HCT116 (cell line): ENCODE results near the gene ESD. TPM values are rescaled to one million over a fixed set of nuclear protein-coding genes. Genes with fewer than 3 reads are reported as not detected.

Source experiments
- ATAC-seq: fragments of 200-7000 bp; cut with Tn5 transposase; 2 replicates; pipeline ENCODE4 v1.9.1; 2020; ENCODE audit warnings: mild to moderate bottlenecking, moderate library complexity
- BruUV-seq: library from RNA; stranded (reverse); fragments of 400-500 nt; replicated peaks from 2 replicates; lab custom pipeline; 2021; lab: Mats Ljungman, UMichigan
- CTCF ChIA-PET: fragments of 300-600 bp; sonication (Branson Sonifier 250); formaldehyde crosslinking; loops from one replicate; lab custom pipeline; 2021; ENCODE audit warnings: antibody characterized with exemption; lab: Charles Lee
- POLR2A ChIA-PET: fragments of 300-600, 350-600 bp; sonication (Branson Sonifier 250); formaldehyde crosslinking; loops from one replicate; lab custom pipeline; 2021; ENCODE audit warnings: antibody characterized with exemption; lab: Charles Lee
- RAD21 ChIA-PET, 2 experiments: fragments of 300-600 bp; sonication (Branson Sonifier 250); formaldehyde crosslinking; loops; one replicate each; lab custom pipeline; 2023; ENCODE audit warnings: low total read pairs in 2 of 2; ENCODE audit not compliant: uncharacterized antibody in 2 of 2, unreplicated experiment in 2 of 2, low non-redundant PET in 1 of 2; lab: Charles Lee
- DNase-seq: peaks from one replicate; pipeline ENCODE4 v3.0.0-alpha.2; 2010; ENCODE audit warnings: low read depth, low spot score
- H2AFZ ChIP-seq: fragments of 200-600 bp; shearing (Covaris generic), sonication (generic); 2 replicates; pipeline ENCODE4 v1.6.1; 2017; ENCODE audit warnings: low read depth, mixed run types, mixed read lengths, antibody characterized with exemption, low read length; ENCODE audit not compliant: poor library complexity, severe bottlenecking
- H3K27ac ChIP-seq: 2 replicates; pipeline ENCODE4 v1.5.1; 2012; ENCODE audit warnings: low read depth, low read length
- H3K27me3 ChIP-seq: fragments of 200-600 bp; sonication (generic); 2 replicates; pipeline ENCODE4 v1.6.1; 2016; ENCODE audit warnings: mixed run types, low read length, mixed read lengths; ENCODE audit not compliant: insufficient read depth
- H3K36me3 ChIP-seq, 2 experiments: fragments of 200-500 bp in 1 of 2; fragments of 200-600 bp in 1 of 2; sonication (Bioruptor generic) in 1 of 2; sonication (generic) in 1 of 2; 2 replicates each; pipeline versions ENCODE4 v1.5.1 to v1.6.1; 2014 to 2016; ENCODE audit warnings: low read length in 2 of 2, inconsistent platforms in 1 of 2, mixed read lengths in 1 of 2, mixed run types in 1 of 2; ENCODE audit not compliant: insufficient read depth in 2 of 2, control insufficient read depth in 1 of 2
- H3K4me1 ChIP-seq, 2 experiments: fragments of 200-600 bp in 1 of 2; sonication (generic) in 1 of 2; 2 replicates each; pipeline versions ENCODE4 v1.5.1 to v1.6.1; 2012 to 2017; ENCODE audit warnings: low read length in 2 of 2, inconsistent platforms in 1 of 2, mild to moderate bottlenecking in 1 of 2, mixed read lengths in 1 of 2, mixed run types in 1 of 2, moderate library complexity in 1 of 2; ENCODE audit not compliant: insufficient read depth in 2 of 2, control insufficient read depth in 1 of 2
- H3K4me2 ChIP-seq: fragments of 200-600 bp; sonication (generic); 2 replicates; pipeline ENCODE4 v1.6.1; 2017; ENCODE audit warnings: mixed run types, low read length, mixed read lengths
- H3K4me3 ChIP-seq, 2 experiments: fragments of 200-600 bp in 1 of 2; sonication (generic) in 1 of 2; replicated peaks in 1 of 2; 2 replicates each; pipeline ENCODE4 v1.5.1; 2011 to 2016; ENCODE audit warnings: low read length in 2 of 2, control low read depth in 1 of 2, low read depth in 1 of 2, mild to moderate bottlenecking in 1 of 2, mixed read lengths in 1 of 2, mixed run types in 1 of 2
- H3K79me2 ChIP-seq: fragments of 200-600 bp; sonication (generic); 2 replicates; pipeline ENCODE4 v1.6.1; 2017; ENCODE audit warnings: mild to moderate bottlenecking, mixed run types, low read length, moderate library complexity, mixed read lengths; ENCODE audit not compliant: insufficient read depth
- H3K9ac ChIP-seq: fragments of 200-600 bp; sonication (generic); 2 replicates; pipeline ENCODE4 v1.6.1; 2016; ENCODE audit warnings: low read length, mixed read lengths
- H3K9me2 ChIP-seq: fragments of 200-600 bp; sonication (generic), shearing (Covaris generic); 2 replicates; pipeline ENCODE4 v1.6.1; 2017; ENCODE audit warnings: mixed run types, mild to moderate bottlenecking, moderate library complexity; ENCODE audit not compliant: insufficient read depth
- H3K9me3 ChIP-seq, 2 experiments: fragments of 200-500 bp in 1 of 2; fragments of 200-600 bp in 1 of 2; sonication (Bioruptor generic) in 1 of 2; sonication (generic) in 1 of 2; 2 replicates each; pipeline ENCODE4 v1.6.1; 2014 to 2017; ENCODE audit warnings: low read length in 2 of 2, mixed read lengths in 2 of 2, inconsistent platforms in 1 of 2, low read depth in 1 of 2, mild to moderate bottlenecking in 1 of 2, mixed run types in 1 of 2, moderate library complexity in 1 of 2; ENCODE audit not compliant: control insufficient read depth in 1 of 2, insufficient read depth in 1 of 2
- H4K20me1 ChIP-seq: fragments of 200-600 bp; sonication (generic), shearing (Covaris generic); 2 replicates; pipeline ENCODE4 v1.6.1; 2017; ENCODE audit warnings: mixed run types, mild to moderate bottlenecking, moderate library complexity; ENCODE audit not compliant: insufficient read depth
- ATF3 ChIP-seq: IDR thresholded peaks from 2 replicates; pipeline ENCODE4 v1.6.1; 2012
- CBX3 ChIP-seq: IDR thresholded peaks from 2 replicates; pipeline ENCODE4 v1.6.1; 2012; ENCODE audit warnings: low read depth
- CTCF ChIP-seq, 3 experiments: fragments of 200-600 bp in 1 of 3; sonication (generic) in 1 of 3; IDR thresholded peaks in 2 of 3; conservative IDR thresholded peaks in 1 of 3; 2 replicates each; pipeline ENCODE4 v1.5.1; 2012 to 2017; ENCODE audit warnings: low read depth in 2 of 3, low read length in 2 of 3, antibody characterized with exemption in 1 of 3, borderline replicate concordance in 1 of 3, control low read depth in 1 of 3, mild to moderate bottlenecking in 1 of 3, mixed read lengths in 1 of 3, mixed run types in 1 of 3, moderate library complexity in 1 of 3; ENCODE audit not compliant: insufficient read depth in 1 of 3
- EGR1 ChIP-seq: IDR thresholded peaks from 2 replicates; pipeline ENCODE4 v1.6.1; 2012; ENCODE audit warnings: low read depth
- EZH2 ChIP-seq: fragments of 200-600 bp; sonication (generic); IDR thresholded peaks from 2 replicates; pipeline ENCODE4 v1.6.1; 2017; ENCODE audit warnings: antibody characterized with exemption, mixed run types
- EZH2phosphoT487 ChIP-seq: fragments of 200-600 bp; IDR thresholded peaks from 2 replicates; pipeline ENCODE4 v1.6.1; 2018; ENCODE audit warnings: antibody characterized with exemption, borderline replicate concordance
- FOSL1 ChIP-seq: IDR thresholded peaks from 2 replicates; pipeline ENCODE4 v1.6.1; 2012; ENCODE audit warnings: low read depth
- JUND ChIP-seq: IDR thresholded peaks from 2 replicates; pipeline ENCODE4 v1.6.1; 2012
- POLR2A ChIP-seq: IDR thresholded peaks from 2 replicates; pipeline ENCODE4 v1.7.0; 2011; ENCODE audit warnings: borderline replicate concordance; ENCODE audit not compliant: insufficient read depth, insufficient read length; ENCODE audit errors: extremely low read depth
- POLR2AphosphoS5 ChIP-seq: IDR thresholded peaks from 2 replicates; pipeline ENCODE4 v1.6.1; 2011; ENCODE audit warnings: mild to moderate bottlenecking, low read depth, low read length, moderate library complexity
- RAD21 ChIP-seq: IDR thresholded peaks from 2 replicates; pipeline ENCODE4 v1.6.1; 2012; ENCODE audit warnings: low read depth, mild to moderate bottlenecking
- REST ChIP-seq: IDR thresholded peaks from 2 replicates; pipeline ENCODE4 v1.6.1; 2012; ENCODE audit warnings: low read depth
- SIN3A ChIP-seq: IDR thresholded peaks from 2 replicates; pipeline ENCODE4 v1.6.1; 2012; ENCODE audit warnings: low read depth
- SP1 ChIP-seq: IDR thresholded peaks from 2 replicates; pipeline ENCODE4 v1.6.1; 2012; ENCODE audit warnings: low read depth
- TCF7L2 ChIP-seq: IDR thresholded peaks from 2 replicates; pipeline ENCODE4 v1.7.0; 2011; ENCODE audit warnings: borderline replicate concordance, inconsistent platforms; ENCODE audit not compliant: insufficient read depth, insufficient read length; ENCODE audit errors: extremely low read depth
- YY1 ChIP-seq: IDR thresholded peaks from 2 replicates; pipeline ENCODE4 v1.6.1; 2011; ENCODE audit warnings: low read length, low read depth, moderate library complexity, mild to moderate bottlenecking; ENCODE audit not compliant: insufficient replicate concordance; ENCODE audit errors: extremely low read depth
- ZBTB33 ChIP-seq: IDR thresholded peaks from 2 replicates; pipeline ENCODE4 v1.6.1; 2011; ENCODE audit warnings: mild to moderate bottlenecking, low read length, moderate library complexity; ENCODE audit not compliant: insufficient replicate concordance; ENCODE audit errors: extremely low read depth
- ZFX ChIP-seq: fragments of 450-650 bp; IDR thresholded peaks from 2 replicates; pipeline ENCODE4 v1.6.1; 2017
- ZNF274 ChIP-seq: fragments of 200-500 bp; sonication (Bioruptor generic); IDR thresholded peaks from 2 replicates; pipeline ENCODE4 v1.6.1; 2014; ENCODE audit warnings: mild to moderate bottlenecking, low read depth, low read length, inconsistent platforms
- intact Hi-C: fragments of 100-400 bp; cut with micrococcal nuclease; formaldehyde crosslinking; loops from 2 replicates; pipeline ENCODE4 v1.10.0; 2022
- total RNA-seq: library from RNA; stranded (reverse); gene quantifications from one replicate; pipeline ENCODE4 v1.2.1, GENCODE V29; 2021; ENCODE audit not compliant: unreplicated experiment

ESD gene
- total RNA-seq, 1 experiment from 2014 or later = 111 TPM

- Histone ChIP-seq H2AFZ (no peak overlapping the region), H3K4me1 (no peaks in the 10 kb centered on the region), H3K27me3 (no peaks in the 10 kb centered on the region), H3K27ac (no peak overlapping the region), H3K9me3 (no peaks in the 10 kb centered on the region), H4K20me1 (no peaks in the 10 kb centered on the region), H3K9me2 (no peaks in the 10 kb centered on the region), H3K4me3 (no peak overlapping the region), H3K9ac (no peak overlapping the region), H3K79me2 (no peaks in the 10 kb centered on the region), H3K36me3 (peaks cover 4 to 5% of the 10 kb centered on the region in 2 experiments; a peak in 2 of 4 replicates), H3K4me2 (no peak overlapping the region)
- ChIA-PET RAD21 (no interaction called here), POLR2A (no interaction called here), CTCF (no interaction called here)
- ATAC-seq (no peak), DNase-seq (no peak)
- no TSS peak for BruUV-seq
- no peak for TF ChIP-seq POLR2A
- no peak for TF ChIP-seq RAD21
- TF ChIP-seq TCF7L2 = no peak
- no peak for TF ChIP-seq SIN3A
- no peak for TF ChIP-seq EZH2phosphoT487
- TF ChIP-seq SP1 = no peak
- no peak for TF ChIP-seq FOSL1
- TF ChIP-seq REST = no peak
- no peak for TF ChIP-seq EGR1
- TF ChIP-seq ZBTB33 = no peak
- TF ChIP-seq ATF3 = no peak
- no peak for TF ChIP-seq YY1
- no peak for TF ChIP-seq POLR2AphosphoS5
- no peak for TF ChIP-seq JUND
- TF ChIP-seq ZNF274 = no peak
- no peak for TF ChIP-seq ZFX
- TF ChIP-seq EZH2 = no peak
- TF ChIP-seq CTCF (IDR thresholded peaks at IDR 0.05 in 2 of 3, conservative IDR thresholded peaks at IDR 0.05 in 1 of 3; ENCODE audit: borderline replicate concordance in 1 of 3, insufficient read depth in 1 of 3, low read depth in 2 of 3, low read length in 2 of 3) = no peak
- no peak for TF ChIP-seq CBX3
- intact Hi-C loops = no loop called here
Measured at GRCh38 chr13:46747031-46747820, 49.7 kb downstream of the ESD start.
